HepG2 (cell line): ENCODE results near the gene NUAK1. TPM values are rescaled to one million over a fixed set of nuclear protein-coding genes. Genes with fewer than 3 reads are reported as not detected.
A peak's percentile ranks its signal among the peaks of the same experiment; 100 is the strongest.

Experiments used
- AKAP8 ChIP-seq: sonication (generic); formaldehyde crosslinking; IDR thresholded peaks from 2 replicates; pipeline ENCODE4 v1.5.1; 2020; ENCODE audit warnings: mild to moderate bottlenecking, missing genetic modification reagents
- CENPX ChIP-seq: sonication (generic); formaldehyde crosslinking; IDR thresholded peaks from 2 replicates; pipeline ENCODE4 v1.9.0; 2021; ENCODE audit warnings: mild to moderate bottlenecking, missing genetic modification reagents, moderate library complexity
- FOXK1 ChIP-seq: sonication (generic); formaldehyde crosslinking; IDR thresholded peaks from 2 replicates; pipeline ENCODE4 v1.4.0; 2020; ENCODE audit warnings: low read depth, missing genetic modification reagents, borderline replicate concordance
- HIC2 ChIP-seq: sonication (generic); formaldehyde crosslinking; IDR thresholded peaks from 2 replicates; pipeline ENCODE4 v1.9.0; 2022; ENCODE audit warnings: low read depth, missing genetic modification reagents
- HMG20B ChIP-seq: conservative IDR thresholded peaks from 2 replicates; pipeline ENCODE4 v1.6.1; 2016; ENCODE audit warnings: missing genetic modification reagents, missing compliant biosample characterization
- MED1 ChIP-seq: sonication (generic); formaldehyde crosslinking; IDR thresholded peaks from 2 replicates; pipeline ENCODE4 v1.4.0; 2020; ENCODE audit warnings: missing genetic modification reagents
- MTA3 ChIP-seq: sonication (generic); formaldehyde crosslinking; IDR thresholded peaks from 2 replicates; pipeline ENCODE4 v1.4.0; 2020; ENCODE audit warnings: missing genetic modification reagents
- MYPOP ChIP-seq: sonication (generic); formaldehyde crosslinking; IDR thresholded peaks from 2 replicates; pipeline ENCODE4 v1.8.1; 2023; ENCODE audit warnings: mild to moderate bottlenecking, moderate library complexity, missing genetic modification reagents
- RBFOX2 ChIP-seq: fragments of 200-400 bp; formaldehyde crosslinking; IDR thresholded peaks from 2 replicates; pipeline ENCODE4 v1.6.1; 2017; ENCODE audit warnings: low read depth, mild to moderate bottlenecking, low read length
- RXRB ChIP-seq: IDR thresholded peaks from 2 replicates; pipeline ENCODE4 v1.6.1; 2016; ENCODE audit warnings: borderline replicate concordance, missing genetic modification reagents, missing compliant biosample characterization
- SMARCE1 ChIP-seq: fragments of 450-650 bp; IDR thresholded peaks from 2 replicates; pipeline ENCODE4 v1.6.1; 2017; ENCODE audit warnings: borderline replicate concordance
- SRSF9 ChIP-seq: fragments of 200-400 bp; formaldehyde crosslinking; IDR thresholded peaks from 2 replicates; pipeline ENCODE4 v1.6.1; 2018; ENCODE audit warnings: borderline replicate concordance, mild to moderate bottlenecking, low read depth, low read length; ENCODE audit not compliant: insufficient read depth, poor library complexity, severe bottlenecking
- XRCC5 ChIP-seq: fragments of 200-400 bp; formaldehyde crosslinking; optimal IDR thresholded peaks from 2 replicates; pipeline ENCODE3; 2017; ENCODE audit warnings: mild to moderate bottlenecking, low read length
- ZNF274 ChIP-seq: sonication (generic); formaldehyde crosslinking; IDR thresholded peaks from 2 replicates; pipeline ENCODE4 v1.5.1; 2020; ENCODE audit warnings: mild to moderate bottlenecking, missing genetic modification reagents
- ZNF589 ChIP-seq: sonication (generic); formaldehyde crosslinking; conservative IDR thresholded peaks from 2 replicates; pipeline ENCODE4 v1.8.0; 2022; ENCODE audit warnings: mild to moderate bottlenecking, moderate library complexity, missing genetic modification reagents
- ZNF614 ChIP-seq: IDR thresholded peaks from 2 replicates; pipeline ENCODE4 v1.6.1; 2018; ENCODE audit warnings: missing biosample characterization, missing genetic modification reagents, inconsistent platforms, borderline replicate concordance
- polyA plus RNA-seq, 8 experiments: library from polyadenylated mRNA; depleted of rRNA in 3 of 8; stranded (reverse) in 7 of 8; unstranded in 1 of 8; fragments of >200 nt; fragmentation: Illumina TruSeq in 4 of 8; extraction: Trizol in 4 of 8; gene quantifications; 2 replicates each; pipeline versions ENCODE4 v1.2.1 to v1.2.3, GENCODE V29; 2011 to 2016; ENCODE audit warnings: low read depth in 4 of 8, missing spikeins in 1 of 8, mixed read lengths in 1 of 8; ENCODE audit not compliant: insufficient read depth in 1 of 8
- total RNA-seq, 5 experiments: library from RNA; depleted of rRNA; stranded (reverse); fragments of >200 nt; fragmentation: Illumina TruSeq; extraction: Trizol; gene quantifications; 2 replicates each; pipeline ENCODE4 v1.2.3, GENCODE V29; 2016; ENCODE audit warnings: low read depth in 1 of 5
- TF ChIP-seq, protein P1 (sequence below): IDR thresholded peaks from 2 replicates; pipeline ENCODE4 v1.6.1; 2016; ENCODE audit warnings: missing compliant biosample characterization, missing genetic modification reagents, borderline replicate concordance
- TF ChIP-seq, protein P2 (sequence below): IDR thresholded peaks from 2 replicates; pipeline ENCODE4 v1.6.1; 2016; ENCODE audit warnings: low read depth, borderline replicate concordance
- TF ChIP-seq, protein P3 (sequence below): sonication (generic); formaldehyde crosslinking; IDR thresholded peaks from 2 replicates; pipeline ENCODE4 v1.5.0; 2020; ENCODE audit warnings: mild to moderate bottlenecking, missing genetic modification reagents

NUAK1 gene
- total and polyA plus RNA-seq, 2 of the 13 experiments (the other 11 are each of a cell fraction or from before 2014, with no cell fraction given): 1.7 to 1.9 TPM

DNA sequence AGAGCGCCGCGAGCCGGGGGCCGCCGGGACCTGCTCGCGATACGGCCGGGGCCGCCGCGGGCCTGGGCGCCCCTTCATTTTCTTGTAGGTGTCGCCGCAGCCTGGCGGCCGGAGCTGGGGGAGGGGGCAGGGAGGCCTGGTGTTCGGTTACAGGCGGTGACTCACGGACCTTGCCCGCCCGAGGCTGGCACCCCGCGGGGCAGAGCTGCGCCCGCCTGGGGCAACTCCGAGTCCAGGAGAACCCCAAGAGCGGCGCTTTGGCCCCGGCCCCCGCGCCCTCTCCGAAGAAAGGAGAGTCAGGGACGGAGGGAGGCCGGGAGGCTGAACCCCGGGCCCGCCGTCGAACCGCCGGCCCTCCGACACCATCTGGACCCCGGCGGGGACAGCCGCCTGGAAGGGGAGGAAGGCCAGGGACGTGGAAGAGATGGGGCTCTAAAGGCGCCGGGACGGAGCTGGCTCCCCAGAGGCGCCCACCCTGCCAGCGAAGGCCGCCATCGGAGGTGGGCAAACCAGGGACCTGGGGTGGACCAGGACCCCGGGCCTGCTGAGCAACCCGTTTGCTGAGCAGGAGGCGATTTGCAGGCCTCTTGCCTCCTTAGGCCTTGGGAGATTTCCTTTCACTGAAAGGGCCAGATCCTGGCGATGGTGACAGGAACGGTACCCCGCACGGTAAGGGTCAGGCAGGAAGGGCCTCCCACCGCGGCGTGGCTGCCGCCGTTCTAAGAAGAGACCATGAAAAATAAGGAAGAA lies 843 bp upstream of the NUAK1 start (continued):
- no peak for TF ChIP-seq MED1 (CRISPR knock-in tag)
- TF ChIP-seq SMARCE1: no peak
- TF ChIP-seq MTA3 (CRISPR knock-in tag): no peak
- TF ChIP-seq, protein P1, sequence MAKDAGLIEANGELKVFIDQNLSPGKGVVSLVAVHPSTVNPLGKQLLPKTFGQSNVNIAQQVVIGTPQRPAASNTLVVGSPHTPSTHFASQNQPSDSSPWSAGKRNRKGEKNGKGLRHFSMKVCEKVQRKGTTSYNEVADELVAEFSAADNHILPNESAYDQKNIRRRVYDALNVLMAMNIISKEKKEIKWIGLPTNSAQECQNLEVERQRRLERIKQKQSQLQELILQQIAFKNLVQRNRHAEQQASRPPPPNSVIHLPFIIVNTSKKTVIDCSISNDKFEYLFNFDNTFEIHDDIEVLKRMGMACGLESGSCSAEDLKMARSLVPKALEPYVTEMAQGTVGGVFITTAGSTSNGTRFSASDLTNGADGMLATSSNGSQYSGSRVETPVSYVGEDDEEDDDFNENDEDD: no peak
- no peak for TF ChIP-seq FOXK1
- no peak for TF ChIP-seq RXRB (CRISPR knock-in tag)
- TF ChIP-seq ZNF614 (CRISPR knock-in tag): no peak
- TF ChIP-seq HMG20B (CRISPR knock-in tag): no peak
- peak; percentile 66 for TF ChIP-seq RBFOX2
- TF ChIP-seq MYPOP (CRISPR knock-in tag): 0 out of 2 replicates have a peak, but pooled peaks have one; percentile 38
- no peak for TF ChIP-seq ZNF589 (CRISPR knock-in tag)
- TF ChIP-seq HIC2 (CRISPR knock-in tag): peak; percentile 90
- TF ChIP-seq, protein P2, sequence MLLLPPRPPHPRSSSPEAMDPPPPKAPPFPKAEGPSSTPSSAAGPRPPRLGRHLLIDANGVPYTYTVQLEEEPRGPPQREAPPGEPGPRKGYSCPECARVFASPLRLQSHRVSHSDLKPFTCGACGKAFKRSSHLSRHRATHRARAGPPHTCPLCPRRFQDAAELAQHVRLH (CRISPR knock-in tag): no peak; the same call in 1 of the 2 replicates
- TF ChIP-seq, protein P3, sequence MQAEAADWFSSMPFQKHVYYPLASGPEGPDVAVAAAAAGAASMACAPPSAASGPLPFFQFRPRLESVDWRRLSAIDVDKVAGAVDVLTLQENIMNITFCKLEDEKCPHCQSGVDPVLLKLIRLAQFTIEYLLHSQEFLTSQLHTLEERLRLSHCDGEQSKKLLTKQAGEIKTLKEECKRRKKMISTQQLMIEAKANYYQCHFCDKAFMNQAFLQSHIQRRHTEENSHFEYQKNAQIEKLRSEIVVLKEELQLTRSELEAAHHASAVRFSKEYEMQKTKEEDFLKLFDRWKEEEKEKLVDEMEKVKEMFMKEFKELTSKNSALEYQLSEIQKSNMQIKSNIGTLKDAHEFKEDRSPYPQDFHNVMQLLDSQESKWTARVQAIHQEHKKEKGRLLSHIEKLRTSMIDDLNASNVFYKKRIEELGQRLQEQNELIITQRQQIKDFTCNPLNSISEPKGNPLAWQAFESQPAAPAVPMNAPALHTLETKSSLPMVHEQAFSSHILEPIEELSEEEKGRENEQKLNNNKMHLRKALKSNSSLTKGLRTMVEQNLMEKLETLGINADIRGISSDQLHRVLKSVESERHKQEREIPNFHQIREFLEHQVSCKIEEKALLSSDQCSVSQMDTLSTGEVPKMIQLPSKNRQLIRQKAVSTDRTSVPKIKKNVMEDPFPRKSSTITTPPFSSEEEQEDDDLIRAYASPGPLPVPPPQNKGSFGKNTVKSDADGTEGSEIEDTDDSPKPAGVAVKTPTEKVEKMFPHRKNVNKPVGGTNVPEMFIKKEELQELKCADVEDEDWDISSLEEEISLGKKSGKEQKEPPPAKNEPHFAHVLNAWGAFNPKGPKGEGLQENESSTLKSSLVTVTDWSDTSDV (CRISPR knock-in tag): no peak
- peak; percentile 19 for TF ChIP-seq XRCC5
- no peak for TF ChIP-seq CENPX (CRISPR knock-in tag)
- no peak for TF ChIP-seq ZNF274 (CRISPR knock-in tag)
- no peak for TF ChIP-seq AKAP8 (CRISPR knock-in tag)
- no peak for TF ChIP-seq SRSF9
